GM15510 (cell line): ENCODE results near the gene GDF11.

ENCODE experiments used
- POLR2A ChIP-seq: IDR thresholded peaks from 3 replicates; pipeline ENCODE4 v1.6.1; 2011; ENCODE audit warnings: borderline replicate concordance; ENCODE audit not compliant: insufficient read length; ENCODE audit errors: extremely low read depth

Gene GDF11

GRCh38 chr12:55703901-55704761, 38.8 kb upstream of the GDF11 start:
- TF ChIP-seq POLR2A = no peak

GRCh38 chr12:55704824-55705718, 37.9 kb upstream of the GDF11 start:
- no peak for TF ChIP-seq POLR2A

GRCh38 chr12:55705782-55706402, 37.0 kb upstream of the GDF11 start:
- no peak for TF ChIP-seq POLR2A

- no peak for TF ChIP-seq POLR2A
Measured at GRCh38 chr12:55706568-55707218, 36.2 kb upstream of the GDF11 start.

GRCh38 chr12:55707219-55707671, 35.7 kb upstream of the GDF11 start:
- TF ChIP-seq POLR2A = no peak

GRCh38 chr12:55707841-55708694, 34.9 kb upstream of the GDF11 start, which contains the start of gene ITGA7:
Gene ITGA7, minus strand, starts transcription at chr12:55707904. Its CDS starts 222 bp downstream, at chr12:55707682.
- TF ChIP-seq POLR2A = no peak

- TF ChIP-seq POLR2A = no peak
Measured at GRCh38 chr12:55708695-55709233, 34.2 kb upstream of the GDF11 start.

DNA sequence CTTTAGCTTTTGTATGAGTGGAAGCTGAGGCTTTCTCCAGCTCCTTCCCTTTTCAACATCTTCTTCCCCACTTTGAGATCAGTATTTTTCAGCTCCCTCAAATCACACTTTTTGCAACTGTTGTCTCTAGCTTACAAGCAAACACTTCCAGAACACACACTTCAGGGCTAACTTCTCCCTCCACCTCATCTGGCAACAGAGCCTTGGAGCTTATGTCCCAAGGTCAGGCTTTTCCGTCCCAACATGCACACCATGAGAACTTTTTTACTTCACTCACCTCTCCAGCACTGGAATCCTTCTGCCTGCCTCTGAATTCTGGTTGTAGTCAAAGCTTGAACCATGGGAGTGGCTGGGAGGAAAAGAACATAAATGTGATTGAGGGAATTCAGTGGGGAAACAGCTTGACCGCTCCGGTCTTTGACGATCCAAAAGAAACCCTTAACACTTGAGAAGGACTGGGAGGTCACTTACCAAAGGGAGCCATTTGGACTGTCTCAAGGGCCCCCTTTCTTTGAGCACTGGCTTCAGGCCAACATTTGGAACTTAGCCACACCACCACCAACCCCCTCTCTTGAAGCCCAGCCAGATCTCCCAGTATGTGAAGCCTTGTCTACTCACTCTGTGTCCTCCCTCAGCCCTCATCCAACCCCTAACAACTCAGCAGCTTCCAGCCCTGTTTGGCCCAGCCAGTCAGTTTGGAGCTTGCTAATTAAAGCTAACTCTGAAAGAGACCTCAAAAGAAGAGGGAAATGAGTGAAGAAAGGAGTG, 31.0 kb upstream of the GDF11 start:
- TF ChIP-seq POLR2A = no peak

DNA sequence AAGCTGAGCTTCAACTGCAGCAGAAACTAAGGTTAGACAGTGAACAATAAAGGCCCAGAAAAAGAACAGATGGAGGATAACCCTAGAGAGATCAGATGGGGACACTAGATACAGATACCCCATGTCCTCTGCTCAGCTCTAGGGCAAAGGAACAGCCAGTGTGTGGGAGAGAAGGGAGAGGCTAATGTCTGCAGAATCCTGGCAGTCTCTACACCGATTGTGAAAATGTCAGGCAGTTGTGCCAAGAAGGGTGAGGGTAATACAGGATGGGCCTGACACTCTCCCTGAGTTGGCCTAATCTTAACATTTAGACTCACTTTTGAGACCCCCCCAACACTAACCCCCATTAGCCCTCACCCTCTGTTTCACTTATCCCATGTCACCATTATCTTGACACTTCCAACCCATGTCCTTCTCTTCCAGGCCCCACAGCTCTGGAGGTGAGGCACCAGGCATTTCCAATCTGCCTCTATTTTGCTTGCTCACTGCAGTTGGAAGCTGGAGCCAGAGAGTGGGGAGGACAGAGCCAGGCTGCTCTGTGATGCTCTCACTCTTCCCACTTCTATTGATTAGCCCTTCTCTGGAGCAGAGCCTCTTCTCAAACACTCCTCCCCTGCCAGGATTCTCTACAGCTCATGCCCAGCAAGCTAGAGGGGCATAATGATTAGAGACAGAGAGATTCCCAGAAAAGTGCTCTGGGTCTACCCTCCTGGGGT, 30.1 kb upstream of the GDF11 start:
- TF ChIP-seq POLR2A = no peak

DNA sequence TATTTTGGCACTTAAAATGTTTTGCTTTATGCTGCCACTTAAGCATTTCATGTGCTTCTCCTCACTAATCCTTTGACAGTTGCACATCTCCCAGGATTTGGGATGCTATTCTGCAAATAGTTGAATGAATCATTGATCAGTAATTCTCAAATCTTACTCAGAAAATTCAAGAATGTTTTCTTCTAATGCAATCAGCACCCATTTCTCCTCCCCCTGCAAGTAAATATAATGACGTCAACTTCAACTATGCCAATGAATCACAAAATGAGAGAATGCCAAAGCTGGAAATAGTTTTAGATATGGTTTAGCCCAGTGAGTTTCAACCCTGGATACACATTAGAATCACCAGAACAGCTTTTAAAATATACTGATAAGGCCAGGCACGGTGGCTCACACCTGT, 29.2 kb upstream of the GDF11 start:
- no peak for TF ChIP-seq POLR2A

DNA sequence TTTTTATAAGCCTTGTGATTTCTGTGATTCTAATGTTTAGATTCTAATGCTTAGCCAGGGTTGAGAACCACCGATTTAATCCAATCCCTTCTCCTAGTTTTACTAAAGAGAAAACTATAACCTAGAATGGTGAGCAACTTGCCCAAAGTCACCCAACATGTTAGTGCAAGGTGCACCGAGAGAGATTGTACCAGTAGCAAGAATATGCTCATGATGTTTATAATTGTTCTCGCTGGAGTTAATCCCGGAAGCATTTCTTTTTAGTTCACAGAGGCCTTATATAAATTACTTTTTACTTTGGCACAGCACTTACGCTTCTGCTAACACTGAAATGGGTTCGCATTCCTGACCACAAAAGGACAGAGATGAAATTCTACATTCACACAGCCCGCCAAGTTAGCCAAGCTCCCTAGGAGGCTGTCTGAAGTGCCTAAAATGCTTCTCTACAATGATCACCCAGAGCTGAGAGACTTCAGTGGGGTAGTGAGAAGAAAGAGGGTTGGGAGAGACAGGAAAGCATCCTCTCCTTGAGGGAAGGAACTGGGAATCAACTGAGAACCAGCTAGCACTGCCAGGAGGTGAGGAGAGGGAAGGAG, 27.7 kb upstream of the GDF11 start:
- TF ChIP-seq POLR2A = no peak
